ENCODE results near the gene ULK1.
"Not testable (repeated sequence)": the region's sequence is repeated elsewhere in the genome, so short reads cannot be mapped to it uniquely, and the experiment has no call there.

ULK1 gene

GRCh38 chr12:131861261-131862083, 33.0 kb upstream of the ULK1 start:
- peak overlapping the region in 7 of 21 experiments; percentile 11 to 70 (median 35) for H3K27ac ChIP-seq
- H3K4me3 ChIP-seq, result no peak overlapping the region

GRCh38 chr12:131862084-131862441, 32.4 kb upstream of the ULK1 start:
- no peak overlapping the region for H3K4me3 ChIP-seq
- H3K27ac ChIP-seq, result no peak overlapping the region

- no peak overlapping the region for H3K4me3 ChIP-seq
- H3K27ac ChIP-seq, result peak overlapping the region in 3 of 21 experiments; percentile 9 to 79 (median 72)
These were observed 31.8 kb upstream of the ULK1 start for GRCh38 chr12:131862600-131862993.

GRCh38 chr12:131862994-131863710, 31.3 kb upstream of the ULK1 start:
- H3K27ac ChIP-seq, result peak overlapping the region in 4 of 21 experiments; percentile 9 to 79 (median 54)
- H3K4me3 ChIP-seq, result no peak overlapping the region

GRCh38 chr12:131863711-131864396, 30.6 kb upstream of the ULK1 start:
- Histone ChIP-seq H3K27ac (peak overlapping the region in 4 of 21 experiments; percentile 9 to 79 (median 54)), H3K4me3 (no peak overlapping the region)

GRCh38 chr12:131864469-131864868, 30.0 kb upstream of the ULK1 start:
- no peak overlapping the region for H3K4me3 ChIP-seq
- H3K27ac ChIP-seq, result peak overlapping the region in 1 of 21 experiments; percentile 21

GRCh38 chr12:131865180-131865875, 29.1 kb upstream of the ULK1 start:
- Histone ChIP-seq H3K4me3 (no peak overlapping the region), H3K27ac (peak overlapping the region in 1 of 21 experiments; percentile 5)

- Histone ChIP-seq H3K4me3 (no peak overlapping the region), H3K27ac (no peak overlapping the region)
These were observed 27.0 kb upstream of the ULK1 start for GRCh38 chr12:131867471-131867870.

GRCh38 chr12:131867891-131868675, 26.3 kb upstream of the ULK1 start:
- no peak overlapping the region for H3K27ac ChIP-seq
- H3K4me3 ChIP-seq, result no peak overlapping the region

- Histone ChIP-seq H3K4me3 (no peak overlapping the region), H3K27ac (no peak overlapping the region)
These were observed 24.5 kb upstream of the ULK1 start for GRCh38 chr12:131869871-131870418.

GRCh38 chr12:131871677-131872076, 22.7 kb upstream of the ULK1 start:
- Histone ChIP-seq H3K27ac (peak overlapping the region in 1 of 21 experiments; percentile 37), H3K4me3 (no peak overlapping the region)

- no peak overlapping the region for H3K4me3 ChIP-seq
- peak overlapping the region in 4 of 21 experiments; percentile 29 to 57 (median 36) for H3K27ac ChIP-seq
These were observed 22.0 kb upstream of the ULK1 start for GRCh38 chr12:131872154-131873051.

GRCh38 chr12:131873293-131873692, 21.1 kb upstream of the ULK1 start:
- H3K27ac ChIP-seq, result no peak overlapping the region
- no peak overlapping the region for H3K4me3 ChIP-seq

GRCh38 chr12:131874972-131875371, 19.4 kb upstream of the ULK1 start:
- H3K27ac ChIP-seq, H3K4me3 ChIP-seq: not testable (repeated sequence)

- H3K27ac ChIP-seq, H3K4me3 ChIP-seq: not testable (repeated sequence)
These were observed 17.2 kb upstream of the ULK1 start for GRCh38 chr12:131877216-131877615.

GRCh38 chr12:131878436-131878835, 16.0 kb upstream of the ULK1 start:
- not testable (repeated sequence) for H3K4me3 ChIP-seq

GRCh38 chr12:131882804-131883520, 11.5 kb upstream of the ULK1 start:
- H3K4me3 ChIP-seq, result no peak overlapping the region
- peak overlapping the region in 2 of 21 experiments; percentile 63 to 80 for H3K27ac ChIP-seq

More at GRCh38 chr12:131878436-131878835, 16.0 kb upstream of the ULK1 start:
- not testable (repeated sequence) for H3K27ac ChIP-seq
